ENCODE data around the gene PPP2R5D. TPM values are rescaled to one million over a fixed set of nuclear protein-coding genes. Genes with fewer than 3 reads are reported as not detected.
A peak's percentile ranks its signal among the peaks of the same experiment; 100 is the strongest.

The PPP2R5D gene
- polyA plus RNA-seq: 44.4 to 59.9 TPM (median 49.6 TPM) in 3 replicates
- 25.3 TPM for polyA plus RNA-seq (2011; ENCODE audit: low read depth)
- polyA plus RNA-seq (2011; cell fraction: cytosol; rRNA removed): 67.1 and 68.5 TPM in 2 replicates
- polyA plus RNA-seq (2011; cell fraction: nucleus; rRNA removed): 70.1 and 74.5 TPM in 2 replicates
- 23.0 and 42.6 TPM in 2 replicates for polyA plus RNA-seq (2012; ENCODE audit: low replicate concordance)
- polyA minus RNA-seq: 74.9 to 108 TPM (median 82.2 TPM) in 3 replicates
- 38.6 TPM for polyA minus RNA-seq (2011; cell fraction: cytosol; rRNA and poly(A)+ RNA removed)
- 19.1 and 36.2 TPM in 2 replicates for polyA minus RNA-seq (2011; cell fraction: nucleus; rRNA and poly(A)+ RNA removed)

DNA sequence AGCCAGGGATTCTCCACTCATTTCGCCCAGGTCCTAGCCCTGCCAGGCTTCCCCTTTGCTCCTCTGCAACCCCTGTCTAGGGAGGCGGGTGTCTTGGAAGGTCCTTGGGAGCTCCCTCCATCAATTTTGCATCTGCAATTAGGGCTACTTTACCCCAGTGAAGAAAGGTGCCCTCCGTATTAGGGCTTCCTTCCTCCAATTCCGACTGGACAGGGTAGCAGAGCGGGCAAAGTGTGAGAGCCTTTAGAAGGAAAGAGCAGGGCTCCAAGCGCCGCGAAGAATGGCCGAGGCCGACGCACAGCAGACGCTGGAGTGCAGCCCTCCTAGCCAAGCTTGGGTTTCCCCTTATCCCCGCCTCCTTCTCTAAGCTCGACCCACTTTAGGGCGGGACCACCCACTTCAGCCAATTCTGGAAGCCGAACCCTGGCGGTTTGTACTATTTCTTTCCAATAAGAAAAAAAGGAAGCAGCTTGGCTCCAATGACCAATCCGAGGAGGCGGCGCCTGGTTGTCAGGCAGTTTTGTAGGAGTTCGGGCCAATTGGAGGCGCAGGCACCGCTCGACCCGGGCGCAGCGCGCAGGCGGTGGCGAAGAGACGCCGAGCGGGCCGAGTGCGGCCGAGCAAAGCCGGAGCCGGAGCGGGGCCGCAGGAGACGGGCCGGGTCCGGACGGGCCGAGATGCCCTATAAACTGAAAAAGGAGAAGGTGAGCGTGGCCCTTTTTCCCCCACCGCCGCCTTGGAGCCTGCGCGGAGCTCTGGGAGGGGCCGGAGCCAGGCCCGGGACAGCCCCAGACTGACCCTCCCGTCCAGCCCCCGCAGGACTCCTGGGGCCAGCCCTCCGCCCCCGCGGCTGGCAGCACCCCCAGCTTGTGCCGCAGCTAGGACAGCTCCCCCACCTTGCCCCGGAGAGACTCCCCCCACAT lies at the start of gene PPP2R5D:
Gene PPP2R5D, plus strand, starts transcription at position 570 of the 923 bp plus-strand sequence. Its CDS starts 108 bp downstream, at position 678.
- TF ChIP-seq, protein P1, sequence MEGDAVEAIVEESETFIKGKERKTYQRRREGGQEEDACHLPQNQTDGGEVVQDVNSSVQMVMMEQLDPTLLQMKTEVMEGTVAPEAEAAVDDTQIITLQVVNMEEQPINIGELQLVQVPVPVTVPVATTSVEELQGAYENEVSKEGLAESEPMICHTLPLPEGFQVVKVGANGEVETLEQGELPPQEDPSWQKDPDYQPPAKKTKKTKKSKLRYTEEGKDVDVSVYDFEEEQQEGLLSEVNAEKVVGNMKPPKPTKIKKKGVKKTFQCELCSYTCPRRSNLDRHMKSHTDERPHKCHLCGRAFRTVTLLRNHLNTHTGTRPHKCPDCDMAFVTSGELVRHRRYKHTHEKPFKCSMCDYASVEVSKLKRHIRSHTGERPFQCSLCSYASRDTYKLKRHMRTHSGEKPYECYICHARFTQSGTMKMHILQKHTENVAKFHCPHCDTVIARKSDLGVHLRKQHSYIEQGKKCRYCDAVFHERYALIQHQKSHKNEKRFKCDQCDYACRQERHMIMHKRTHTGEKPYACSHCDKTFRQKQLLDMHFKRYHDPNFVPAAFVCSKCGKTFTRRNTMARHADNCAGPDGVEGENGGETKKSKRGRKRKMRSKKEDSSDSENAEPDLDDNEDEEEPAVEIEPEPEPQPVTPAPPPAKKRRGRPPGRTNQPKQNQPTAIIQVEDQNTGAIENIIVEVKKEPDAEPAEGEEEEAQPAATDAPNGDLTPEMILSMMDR (optimal IDR thresholded peaks at IDR 0.05 in 1 of 3, IDR thresholded peaks at IDR 0.05 in 1 of 3, conservative IDR thresholded peaks at IDR 0.05 in 1 of 3; ENCODE audit: extremely low read depth in 1 of 3, insufficient read depth in 2 of 3, low read length in 3 of 3): no peak
- no peak for TF ChIP-seq EZH2 (IDR thresholded peaks at IDR 0.05; ENCODE audit: low read length)
- dilution Hi-C loops (cut with MboI; ENCODE audit: extremely low pct_ligation_motif_present, low sequenced_read_pairs): no loop called here
- no peaks in the 10 kb centered on the region for H3K9me3 ChIP-seq (ENCODE audit: control insufficient read depth, low read depth, low read length)
- FAIRE-seq (peak; percentile 86), DNase-seq (ENCODE audit: low read depth, low spot score) (peak; percentile 82)
- H3K9me1 ChIP-seq (ENCODE audit: control insufficient read depth, extremely low read depth, insufficient read depth, low read length): peaks cover 5% of the 10 kb centered on the region
- peaks cover 28% of the 10 kb centered on the region for H3K79me2 ChIP-seq (ENCODE audit: control insufficient read depth, insufficient read depth, low read length)
- no peaks in the 10 kb centered on the region for H4K20me1 ChIP-seq (ENCODE audit: control insufficient read depth, extremely low read depth, insufficient read depth, low read length)
- H3K36me3 ChIP-seq (ENCODE audit: control insufficient read depth in 2 of 2, extremely low read depth in 1 of 2, insufficient read depth in 2 of 2, low read length in 2 of 2): peaks cover 8 to 12% of the 10 kb centered on the region in 2 experiments
- H3K4me3 ChIP-seq (ENCODE audit: control insufficient read depth in 2 of 3, extremely low read depth in 1 of 3, insufficient read depth in 2 of 3, low read depth in 1 of 3, low read length in 3 of 3): peak within 1 kb of the TSS; percentile 77 to 86 (median 83)
- peaks cover 29% of the 10 kb centered on the region for H3K4me1 ChIP-seq (ENCODE audit: control insufficient read depth, extremely low read depth, insufficient read depth, low read length)
- peak within 1 kb of the TSS; percentile 85 for H3K9ac ChIP-seq (ENCODE audit: control insufficient read depth, extremely low read depth, insufficient read depth, low read length)
- H3K27ac ChIP-seq (ENCODE audit: control insufficient read depth, insufficient read depth, low read length): peak within 1 kb of the TSS; percentile 57
- H2AFZ ChIP-seq (ENCODE audit: control insufficient read depth, low read length): peak within 1 kb of the TSS; percentile 97
- H3K4me2 ChIP-seq (ENCODE audit: control insufficient read depth, extremely low read depth, insufficient read depth, low read depth, low read length): peak within 1 kb of the TSS; percentile 97
- no peaks in the 10 kb centered on the region for H3K27me3 ChIP-seq (ENCODE audit: control insufficient read depth, extremely low read depth, insufficient read depth, low read length)

DNA sequence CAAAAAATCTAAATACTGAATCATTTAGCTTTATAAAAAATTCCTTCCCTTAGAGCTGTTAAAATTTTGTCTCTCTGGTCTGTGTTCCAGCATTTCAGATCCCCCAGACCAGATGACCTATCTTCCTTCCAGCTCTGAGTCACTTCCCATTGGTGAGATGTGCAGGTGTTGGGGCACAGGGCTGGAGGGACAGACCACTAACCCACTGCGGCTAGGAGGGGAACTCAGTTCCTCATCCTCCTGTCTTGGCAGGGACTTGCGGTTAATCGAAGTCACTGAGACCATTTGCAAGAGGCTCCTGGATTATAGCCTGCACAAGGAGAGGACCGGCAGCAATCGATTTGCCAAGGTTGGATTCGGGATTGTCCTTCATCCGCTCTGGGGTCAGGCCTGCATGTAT lies 49.0 kb upstream of the PPP2R5D start:
- no peaks in the 10 kb centered on the region for H3K9me1 ChIP-seq (ENCODE audit: control insufficient read depth, extremely low read depth, insufficient read depth, low read length)
- dilution Hi-C loops (cut with MboI; ENCODE audit: extremely low pct_ligation_motif_present, low sequenced_read_pairs): no loop called here
- H3K27me3 ChIP-seq (ENCODE audit: control insufficient read depth, extremely low read depth, insufficient read depth, low read length): no peaks in the 10 kb centered on the region
- H4K20me1 ChIP-seq (ENCODE audit: control insufficient read depth, extremely low read depth, insufficient read depth, low read length): no peaks in the 10 kb centered on the region
- FAIRE-seq (no peak), DNase-seq (ENCODE audit: low read depth, low spot score) (no peak)
- H3K4me3 ChIP-seq (ENCODE audit: control insufficient read depth in 2 of 3, extremely low read depth in 1 of 3, insufficient read depth in 2 of 3, low read depth in 1 of 3, low read length in 3 of 3): no peak overlapping the region
- H3K36me3 ChIP-seq (ENCODE audit: control insufficient read depth in 2 of 2, extremely low read depth in 1 of 2, insufficient read depth in 2 of 2, low read length in 2 of 2): peaks cover 21 to 26% of the 10 kb centered on the region in 2 experiments
- peaks cover 29% of the 10 kb centered on the region for H3K79me2 ChIP-seq (ENCODE audit: control insufficient read depth, insufficient read depth, low read length)
- no peak overlapping the region for H3K27ac ChIP-seq (ENCODE audit: control insufficient read depth, insufficient read depth, low read length)
- no peak overlapping the region for H2AFZ ChIP-seq (ENCODE audit: control insufficient read depth, low read length)
- H3K9me3 ChIP-seq (ENCODE audit: control insufficient read depth, low read depth, low read length): no peaks in the 10 kb centered on the region
- no peak for TF ChIP-seq EZH2 (IDR thresholded peaks at IDR 0.05; ENCODE audit: low read length)
- TF ChIP-seq, protein P1 (optimal IDR thresholded peaks at IDR 0.05 in 1 of 3, IDR thresholded peaks at IDR 0.05 in 1 of 3, conservative IDR thresholded peaks at IDR 0.05 in 1 of 3; ENCODE audit: extremely low read depth in 1 of 3, insufficient read depth in 2 of 3, low read length in 3 of 3): no peak
- H3K4me1 ChIP-seq (ENCODE audit: control insufficient read depth, extremely low read depth, insufficient read depth, low read length): peaks cover 6% of the 10 kb centered on the region
- H3K9ac ChIP-seq (ENCODE audit: control insufficient read depth, extremely low read depth, insufficient read depth, low read length): no peak overlapping the region
- H3K4me2 ChIP-seq (ENCODE audit: control insufficient read depth, extremely low read depth, insufficient read depth, low read depth, low read length): no peak overlapping the region

Data from keratinocyte (primary cell).